ENCODE data around the gene TRAF3IP3.

DNA sequence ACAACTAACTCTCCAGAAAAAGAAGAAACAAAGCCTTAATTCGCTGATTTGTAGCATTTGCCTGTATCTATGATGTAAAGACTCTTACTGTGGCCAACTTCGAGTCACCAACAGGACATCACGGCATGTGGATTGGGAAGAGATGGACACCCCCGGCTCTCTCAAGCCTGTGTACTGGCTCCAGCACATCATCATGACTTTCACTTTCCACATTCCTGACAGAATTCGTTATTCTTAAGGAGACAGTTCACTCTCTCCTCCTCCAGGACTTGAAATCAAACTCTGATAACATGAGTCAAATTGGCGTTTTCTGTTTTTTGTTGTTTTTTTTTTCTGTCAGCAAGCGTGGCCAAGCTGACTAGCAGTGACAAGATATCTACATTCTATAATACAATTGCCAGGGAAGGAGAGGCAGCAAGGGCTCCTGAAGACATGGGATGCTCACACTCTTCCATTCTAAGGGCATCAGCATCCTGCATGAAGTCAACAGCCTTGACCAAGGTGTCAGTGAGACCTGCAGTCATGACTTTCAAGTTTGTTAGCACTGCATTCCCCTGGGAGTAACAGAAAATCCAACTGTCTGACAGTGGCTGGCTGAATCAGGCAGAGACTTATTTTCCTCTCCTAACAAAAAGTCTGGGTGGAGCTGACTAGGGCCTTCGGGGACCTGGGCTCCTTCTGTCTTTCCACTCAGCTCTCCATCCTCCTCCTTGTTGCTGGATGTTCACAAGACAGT, 13.3 kb upstream of the TRAF3IP3 start:
- TF ChIP-seq, protein P1, sequence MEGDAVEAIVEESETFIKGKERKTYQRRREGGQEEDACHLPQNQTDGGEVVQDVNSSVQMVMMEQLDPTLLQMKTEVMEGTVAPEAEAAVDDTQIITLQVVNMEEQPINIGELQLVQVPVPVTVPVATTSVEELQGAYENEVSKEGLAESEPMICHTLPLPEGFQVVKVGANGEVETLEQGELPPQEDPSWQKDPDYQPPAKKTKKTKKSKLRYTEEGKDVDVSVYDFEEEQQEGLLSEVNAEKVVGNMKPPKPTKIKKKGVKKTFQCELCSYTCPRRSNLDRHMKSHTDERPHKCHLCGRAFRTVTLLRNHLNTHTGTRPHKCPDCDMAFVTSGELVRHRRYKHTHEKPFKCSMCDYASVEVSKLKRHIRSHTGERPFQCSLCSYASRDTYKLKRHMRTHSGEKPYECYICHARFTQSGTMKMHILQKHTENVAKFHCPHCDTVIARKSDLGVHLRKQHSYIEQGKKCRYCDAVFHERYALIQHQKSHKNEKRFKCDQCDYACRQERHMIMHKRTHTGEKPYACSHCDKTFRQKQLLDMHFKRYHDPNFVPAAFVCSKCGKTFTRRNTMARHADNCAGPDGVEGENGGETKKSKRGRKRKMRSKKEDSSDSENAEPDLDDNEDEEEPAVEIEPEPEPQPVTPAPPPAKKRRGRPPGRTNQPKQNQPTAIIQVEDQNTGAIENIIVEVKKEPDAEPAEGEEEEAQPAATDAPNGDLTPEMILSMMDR (IDR thresholded peaks at IDR 0.05): no peak
- TF ChIP-seq POLR2AphosphoS5 (IDR thresholded peaks at IDR 0.05) (no peak), POLR2A (IDR thresholded peaks at IDR 0.05) (no peak)

All from upper lobe of left lung (tissue), 4 donors.